Measurements from ENCODE around the gene FGD2.

GRCh38 chr6:36964908-36965307 is 40.5 kb upstream of the FGD2 start:
- TF ChIP-seq CTCF (IDR thresholded peaks at IDR 0.05) (no peak), POLR2A (IDR thresholded peaks at IDR 0.05) (no peak)

All from lower leg skin (tissue), 3 donors.